SU-DHL-6 (cell line): Measurements from ENCODE around the gene CHST13.

ENCODE experiments used
- H2AFZ ChIP-seq: fragments of 200-600 bp; sonication (generic); 2 replicates; pipeline ENCODE4 v1.6.1; 2014; ENCODE audit warnings: low read depth, mild to moderate bottlenecking, moderate library complexity, mixed read lengths, antibody characterized with exemption, low read length; ENCODE audit not compliant: severe bottlenecking
- H3F3A ChIP-seq: fragments of 200-600 bp; shearing (Covaris generic); 2 replicates; pipeline ENCODE4 v1.6.0; 2016; ENCODE audit warnings: antibody characterized with exemption, mild to moderate bottlenecking; ENCODE audit not compliant: insufficient read depth
- H3K27ac ChIP-seq: fragments of 200-600 bp; sonication (generic); 2 replicates; pipeline ENCODE4 v1.5.1; 2016; ENCODE audit warnings: low read depth, mild to moderate bottlenecking, low read length, moderate library complexity, mixed read lengths
- H3K27me3 ChIP-seq: fragments of 200-600 bp; sonication (generic), shearing (Covaris generic); 2 replicates; pipeline ENCODE4 v1.6.0; 2014; ENCODE audit warnings: mild to moderate bottlenecking, low read length
- H3K36me3 ChIP-seq: fragments of 200-600 bp; sonication (generic); 2 replicates; pipeline ENCODE4 v1.6.1; 2014; ENCODE audit warnings: mild to moderate bottlenecking, low read length, mixed read lengths
- H3K4me2 ChIP-seq: fragments of 300-600, 200-600 bp; shearing (Covaris generic), sonication (generic); 2 replicates; pipeline ENCODE4 v1.6.0; 2014; ENCODE audit warnings: low read length, low read depth, mild to moderate bottlenecking; ENCODE audit not compliant: poor library complexity, severe bottlenecking
- H3K4me3 ChIP-seq: fragments of 200-600 bp; sonication (generic); 2 replicates; pipeline ENCODE4 v1.5.1; 2014; ENCODE audit warnings: antibody characterized with exemption, low read length, mild to moderate bottlenecking, mixed read lengths; ENCODE audit not compliant: insufficient read depth, poor library complexity, severe bottlenecking
- H3K79me2 ChIP-seq: fragments of 200-600 bp; sonication (generic); 2 replicates; pipeline ENCODE4 v1.6.1; 2014; ENCODE audit warnings: mild to moderate bottlenecking, low read length, moderate library complexity; ENCODE audit not compliant: insufficient read depth
- H3K9ac ChIP-seq: fragments of 200-600 bp; sonication (generic); 2 replicates; pipeline ENCODE4 v1.7.0; 2014; ENCODE audit warnings: mild to moderate bottlenecking, low read length
- H3K9me2 ChIP-seq: fragments of 200-600 bp; sonication (generic); replicated peaks from 2 replicates; pipeline ENCODE4 v1.6.1; 2014; ENCODE audit warnings: low read length; ENCODE audit not compliant: insufficient read depth
- H3K9me3 ChIP-seq: fragments of 200-600 bp; sonication (generic); 2 replicates; pipeline ENCODE4 v1.6.1; 2014; ENCODE audit warnings: low read length, mixed read lengths; ENCODE audit not compliant: insufficient read depth
- H4K20me1 ChIP-seq: fragments of 200-600 bp; sonication (generic); 2 replicates; pipeline ENCODE4 v1.6.1; 2014; ENCODE audit warnings: low read depth, mild to moderate bottlenecking, antibody characterized with exemption, low read length, moderate library complexity, mixed read lengths
- CTCF ChIP-seq: fragments of 200-600 bp; sonication (generic); IDR thresholded peaks from one replicate; pipeline ENCODE4 v1.5.1; 2017; ENCODE audit warnings: antibody characterized with exemption, mild to moderate bottlenecking, low read length, moderate library complexity; ENCODE audit not compliant: insufficient read depth, poor library complexity, severe bottlenecking
- EZH2phosphoT487 ChIP-seq: fragments of 200-600 bp; sonication (generic), shearing (Covaris generic); conservative IDR thresholded peaks from 2 replicates; pipeline ENCODE4 v1.6.1; 2018; ENCODE audit warnings: mild to moderate bottlenecking, antibody characterized with exemption, low read length, moderate library complexity, mixed read lengths

Gene CHST13

DNA sequence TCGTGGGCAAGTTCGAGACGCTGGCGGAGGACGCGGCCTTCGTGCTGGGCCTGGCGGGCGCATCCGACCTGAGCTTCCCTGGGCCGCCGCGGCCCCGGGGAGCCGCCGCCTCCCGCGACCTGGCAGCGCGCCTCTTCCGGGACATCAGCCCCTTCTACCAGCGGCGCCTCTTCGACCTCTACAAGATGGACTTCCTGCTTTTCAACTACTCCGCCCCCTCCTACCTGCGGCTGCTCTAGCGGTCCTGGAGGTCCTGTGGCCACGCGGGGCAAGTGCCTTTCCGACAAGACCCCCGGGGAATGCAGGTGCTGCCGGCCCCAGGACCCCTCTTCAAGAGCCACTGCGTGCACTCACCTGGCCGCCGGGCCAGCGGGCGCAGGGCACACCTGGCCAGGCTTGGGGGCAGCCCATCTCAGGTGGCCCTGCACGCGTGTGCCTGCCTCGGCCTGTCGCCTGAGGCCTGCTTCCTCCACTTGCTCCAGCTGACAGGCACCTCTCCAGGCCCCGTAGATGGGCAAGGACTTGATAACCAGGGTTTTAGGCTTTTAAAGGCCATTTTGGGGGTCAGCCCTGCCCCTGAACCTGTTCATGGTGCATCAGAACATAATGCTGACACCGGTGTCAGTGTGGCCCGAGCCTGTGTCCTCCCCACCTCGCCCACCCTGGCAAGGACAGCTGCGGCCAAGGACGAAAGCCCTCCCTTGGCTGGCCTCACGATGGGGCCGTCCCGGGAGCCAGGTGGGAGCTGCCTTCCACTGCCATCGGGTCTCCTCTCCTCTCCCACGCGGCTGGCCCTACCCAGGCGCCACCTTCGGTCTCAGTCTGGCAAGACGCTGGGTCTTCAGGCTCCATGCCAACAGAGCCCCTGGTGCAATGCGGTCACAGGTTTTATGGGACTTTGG, 18.6 kb downstream of the CHST13 start:
- no peaks in the 10 kb centered on the region for H3K9me2 ChIP-seq
- no peak overlapping the region for H2AFZ ChIP-seq
- no peak overlapping the region for H3K4me2 ChIP-seq
- H3K9ac ChIP-seq: no peak overlapping the region
- no peak overlapping the region for H3K27ac ChIP-seq
- TF ChIP-seq EZH2phosphoT487 (no peak), CTCF (no peak)
- H3K9me3 ChIP-seq: no peaks in the 10 kb centered on the region
- H3K36me3 ChIP-seq: no peaks in the 10 kb centered on the region
- no peaks in the 10 kb centered on the region for H4K20me1 ChIP-seq
- H3K27me3 ChIP-seq: no peaks in the 10 kb centered on the region
- H3K4me3 ChIP-seq: no peak overlapping the region
- H3K79me2 ChIP-seq: no peaks in the 10 kb centered on the region
- H3F3A ChIP-seq: no peaks in the 10 kb centered on the region

DNA sequence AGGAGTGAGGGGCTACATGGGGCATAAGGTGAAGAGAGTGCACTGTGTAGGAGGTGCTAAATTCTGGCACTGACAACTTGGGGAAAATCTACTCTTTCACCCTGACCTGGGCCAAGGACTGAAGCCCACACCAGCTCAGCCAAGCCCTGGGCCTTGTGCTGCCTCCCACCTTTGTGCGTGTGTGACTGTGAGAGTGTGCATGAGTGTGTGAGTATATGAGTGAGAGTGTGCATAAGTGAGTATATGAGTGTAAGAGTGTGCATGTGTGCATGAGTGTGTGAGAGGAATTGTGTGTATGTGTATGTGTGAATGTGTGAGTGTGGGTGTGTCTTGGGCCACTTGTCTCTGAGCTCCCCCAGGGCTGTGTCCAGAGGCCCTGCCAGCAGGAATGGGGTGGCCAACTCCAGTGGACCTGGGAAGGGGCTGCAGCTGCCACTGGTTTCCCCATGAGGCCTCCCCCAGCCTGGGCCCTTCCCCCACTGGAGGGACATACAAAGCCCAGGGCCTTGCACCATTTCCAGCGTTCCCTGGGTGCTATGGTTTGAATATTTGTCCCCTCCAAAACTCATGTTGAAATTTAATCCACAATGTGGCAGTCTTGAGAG, 19.6 kb downstream of the CHST13 start:
- Histone ChIP-seq H3K27me3 (no peaks in the 10 kb centered on the region), H3K4me3 (no peak overlapping the region), H3F3A (no peaks in the 10 kb centered on the region), H4K20me1 (no peaks in the 10 kb centered on the region), H3K9ac (no peak overlapping the region), H3K79me2 (no peaks in the 10 kb centered on the region), H3K9me3 (no peaks in the 10 kb centered on the region), H3K9me2 (no peaks in the 10 kb centered on the region), H3K4me2 (no peak overlapping the region), H3K36me3 (no peaks in the 10 kb centered on the region), H2AFZ (no peak overlapping the region), H3K27ac (no peak overlapping the region)
- TF ChIP-seq CTCF (no peak), EZH2phosphoT487 (no peak)

DNA sequence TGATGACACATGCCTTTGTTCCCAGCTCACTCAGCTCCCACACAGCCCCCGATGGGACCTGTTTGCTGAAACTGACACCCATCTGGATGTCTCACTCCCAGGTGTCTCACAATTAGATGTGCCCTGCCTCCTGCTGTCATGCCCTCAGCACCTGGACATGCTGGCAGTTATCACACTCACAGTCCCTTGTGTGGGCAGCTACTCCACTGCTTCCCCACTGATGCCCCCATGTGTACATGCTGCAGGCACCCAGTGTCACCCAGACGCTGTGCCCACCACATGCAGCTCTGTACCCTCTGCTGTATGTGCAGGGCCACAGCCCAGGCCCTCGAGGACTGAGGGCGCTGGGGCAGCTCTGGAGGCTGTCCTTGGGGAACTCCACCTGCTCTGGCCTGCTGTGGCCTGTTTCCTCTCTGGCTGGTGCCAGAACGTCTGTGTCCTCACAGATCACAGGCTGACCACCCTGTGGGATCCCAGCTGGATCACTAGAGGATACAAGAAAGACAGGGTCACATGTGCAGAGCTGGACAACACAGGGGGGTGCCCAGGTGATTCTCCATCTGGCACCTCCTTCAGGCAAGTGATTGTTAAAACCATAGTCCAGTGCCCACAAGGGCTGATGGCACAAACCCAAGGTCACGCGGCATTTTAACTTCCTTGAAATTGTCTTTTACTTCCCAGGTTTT, 20.8 kb downstream of the CHST13 start:
- TF ChIP-seq CTCF: no peak
- no peak for TF ChIP-seq EZH2phosphoT487
- H3K79me2 ChIP-seq: no peaks in the 10 kb centered on the region

More for the DNA sequence above, 20.8 kb downstream of the CHST13 start:
- no peaks in the 10 kb centered on the region for H3K27me3 ChIP-seq
- H3K9me2 ChIP-seq: no peaks in the 10 kb centered on the region
- no peaks in the 10 kb centered on the region for H3K9me3 ChIP-seq
- no peak overlapping the region for H3K9ac ChIP-seq
- H3F3A ChIP-seq: no peaks in the 10 kb centered on the region
- H3K27ac ChIP-seq: no peak overlapping the region
- no peak overlapping the region for H2AFZ ChIP-seq
- H4K20me1 ChIP-seq: no peaks in the 10 kb centered on the region
- no peak overlapping the region for H3K4me3 ChIP-seq
- no peak overlapping the region for H3K4me2 ChIP-seq
- no peaks in the 10 kb centered on the region for H3K36me3 ChIP-seq
